NCI-H187 (cell line): ENCODE data around the gene PDLIM7.

Experiments
- DNase-seq, 2 experiments: peaks; one replicate each; lab custom pipeline; 2025; lab: John Stamatoyannopoulos, UW

Gene PDLIM7

GRCh38 chr5:177443144-177443983 is 54.0 kb downstream of the PDLIM7 start:
- no peak for DNase-seq

DNA sequence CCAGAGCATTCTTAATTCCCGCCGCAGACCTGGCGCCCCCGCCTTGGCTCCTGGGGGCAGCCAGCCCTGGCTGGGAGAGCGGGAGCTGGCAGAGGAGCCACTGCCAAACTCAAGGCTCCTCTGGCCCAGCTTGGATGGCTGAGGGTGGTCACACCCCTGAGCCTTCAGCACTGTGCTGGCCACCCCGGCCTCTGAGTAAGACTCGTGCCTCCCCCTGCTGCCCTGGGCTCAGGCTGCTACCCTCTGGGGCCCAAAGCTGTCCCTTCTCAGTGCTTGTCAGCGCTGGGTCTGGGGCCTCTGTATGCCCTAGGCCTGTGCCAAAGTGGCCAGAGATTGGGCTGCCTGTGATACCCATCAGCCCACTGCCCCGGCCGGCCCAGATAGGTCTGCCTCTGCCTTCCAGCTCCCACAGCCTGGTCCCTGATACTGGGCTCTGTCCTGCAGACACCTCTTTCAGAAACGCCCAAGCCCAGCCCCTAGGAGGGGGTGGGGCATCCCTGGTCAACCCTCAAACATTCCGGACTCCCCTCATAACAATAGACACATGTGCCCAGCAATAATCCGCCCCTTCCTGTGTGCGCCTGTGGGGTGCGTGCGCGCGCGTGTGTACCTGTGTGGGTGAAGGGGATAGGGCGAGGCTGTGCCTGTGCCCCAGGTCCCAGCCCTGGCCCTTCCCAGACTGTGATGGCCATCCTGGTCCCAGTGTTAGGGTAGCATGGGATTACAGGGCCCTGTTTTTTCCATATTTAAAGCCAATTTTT is 55.2 kb downstream of the PDLIM7 start:
- DNase-seq: no peak

DNA sequence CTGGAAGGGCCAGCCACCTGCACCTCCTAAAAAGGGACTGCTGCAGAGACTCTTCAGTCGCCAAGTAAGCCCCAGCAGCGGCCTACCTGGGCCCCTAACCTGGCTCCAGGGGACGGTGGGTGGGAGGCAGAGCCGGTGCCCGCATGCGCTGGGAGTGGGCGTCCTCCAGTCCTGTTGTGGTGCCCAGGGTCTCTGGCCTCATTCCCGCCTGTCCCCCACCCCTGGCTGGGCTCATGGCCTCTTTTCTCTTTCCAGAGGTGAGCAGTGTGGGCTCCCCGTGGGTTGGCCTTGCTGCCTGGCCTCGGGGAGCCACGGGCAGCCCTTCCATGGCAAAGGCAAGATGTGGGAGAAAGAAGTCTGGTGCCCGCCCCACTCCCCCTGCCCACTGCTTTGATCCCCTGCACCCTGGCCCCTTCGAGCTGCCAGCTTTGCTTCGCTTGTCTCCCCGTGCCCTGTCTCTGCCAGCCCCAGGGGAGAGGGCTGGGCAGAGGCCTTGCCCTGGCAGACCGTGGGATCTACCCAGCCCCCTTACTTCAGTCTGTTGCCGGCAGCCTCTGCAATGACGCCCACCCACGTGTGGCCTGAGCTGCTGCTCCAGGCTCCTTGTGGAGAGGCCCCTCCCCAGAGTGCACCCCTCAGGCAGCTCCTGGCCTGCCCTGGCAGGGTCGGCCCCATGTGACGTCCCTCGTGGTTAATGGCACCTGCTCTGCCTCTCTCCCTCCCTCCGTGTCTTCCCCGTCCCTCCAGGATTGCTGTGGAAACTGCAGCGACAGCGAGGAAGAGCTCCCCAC is 56.2 kb downstream of the PDLIM7 start:
- no peak for DNase-seq

DNA sequence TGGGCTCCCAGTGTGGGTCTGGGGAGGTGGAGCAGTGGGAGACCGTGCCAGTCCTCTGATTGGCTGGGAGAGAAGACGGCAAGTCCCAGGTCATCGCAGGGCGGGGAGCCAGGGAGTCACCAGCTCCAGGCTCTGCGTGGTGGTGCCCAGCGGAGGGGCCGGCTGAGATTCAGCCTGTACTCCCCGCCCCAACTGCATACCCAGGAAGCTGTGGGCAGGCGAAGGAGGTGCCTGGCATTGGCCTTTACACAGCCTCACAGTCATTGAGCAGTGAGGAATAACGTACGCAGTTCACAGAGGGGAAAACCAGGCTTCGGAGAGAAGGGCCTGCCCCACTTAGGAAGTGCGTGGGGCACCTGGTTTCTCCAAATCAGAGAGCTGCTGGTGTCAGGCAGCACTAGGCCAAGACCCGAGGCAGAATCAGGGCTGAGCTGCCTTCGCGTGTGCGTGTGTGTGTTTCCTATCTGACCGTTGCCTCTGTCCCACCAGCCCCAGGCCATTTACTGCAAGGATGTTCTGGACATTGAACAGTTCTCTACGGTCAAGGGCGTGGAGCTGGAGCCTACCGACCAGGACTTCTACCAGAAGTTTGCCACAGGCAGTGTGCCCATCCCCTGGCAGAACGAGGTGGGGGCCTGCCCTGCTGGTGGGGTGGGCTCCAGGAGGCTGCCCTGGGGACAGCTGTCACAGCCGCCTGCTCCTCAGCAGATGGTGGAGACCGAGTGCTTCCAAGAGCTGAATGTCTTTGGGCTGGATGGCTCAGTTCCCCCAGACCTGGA is 57.0 kb downstream of the PDLIM7 start:
- DNase-seq: no peak

GRCh38 chr5:177439518-177440053 is 57.8 kb downstream of the PDLIM7 start:
- DNase-seq: no peak

DNA sequence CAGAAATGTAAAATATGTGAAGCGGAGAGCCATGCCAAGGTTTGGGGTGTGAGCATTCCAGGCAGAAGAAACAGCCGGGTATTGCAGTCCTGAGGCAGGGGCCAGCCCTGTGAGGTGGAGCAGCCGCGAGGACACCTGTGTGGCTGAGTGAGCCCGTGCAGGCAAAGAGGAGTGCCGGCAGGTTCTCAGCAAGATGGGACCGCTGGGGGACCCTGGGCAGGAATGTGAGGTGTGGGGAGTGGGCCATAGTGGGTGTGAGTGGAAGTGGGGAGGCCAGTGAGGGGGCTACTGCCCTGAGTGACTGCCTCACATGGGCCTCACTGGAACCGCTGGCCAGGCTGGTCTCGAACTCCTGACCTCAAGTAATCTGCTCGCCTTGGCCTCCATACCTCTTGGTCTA is 58.9 kb downstream of the PDLIM7 start:
- no peak for DNase-seq

- DNase-seq: no peak
These were observed 59.8 kb downstream of the PDLIM7 start for GRCh38 chr5:177437623-177438022.

- DNase-seq: no peak
These were observed 61.4 kb downstream of the PDLIM7 start for GRCh38 chr5:177435847-177436536.

GRCh38 chr5:177434942-177435738 is 62.3 kb downstream of the PDLIM7 start:
- DNase-seq: no peak

- no peak for DNase-seq
These were observed 63.0 kb downstream of the PDLIM7 start for GRCh38 chr5:177434437-177434836.

- no peak for DNase-seq
These were observed 63.7 kb downstream of the PDLIM7 start for GRCh38 chr5:177433658-177434217.
